OCI-LY3 (cell line): Measurements from ENCODE around the gene FTCD.

Source experiments
- EZH2phosphoT487 ChIP-seq: fragments of 200-600 bp; shearing (Covaris generic); IDR thresholded peaks from 2 replicates; pipeline ENCODE4 v1.6.1; 2018; ENCODE audit warnings: antibody characterized with exemption, mixed run types, low read depth
- TF ChIP-seq, protein P1 (sequence below): fragments of 200-600, 300-600 bp; sonication (generic); IDR thresholded peaks from 2 replicates; pipeline ENCODE4 v1.5.1; 2014; ENCODE audit warnings: antibody characterized with exemption, low read length, low read depth

DNA sequence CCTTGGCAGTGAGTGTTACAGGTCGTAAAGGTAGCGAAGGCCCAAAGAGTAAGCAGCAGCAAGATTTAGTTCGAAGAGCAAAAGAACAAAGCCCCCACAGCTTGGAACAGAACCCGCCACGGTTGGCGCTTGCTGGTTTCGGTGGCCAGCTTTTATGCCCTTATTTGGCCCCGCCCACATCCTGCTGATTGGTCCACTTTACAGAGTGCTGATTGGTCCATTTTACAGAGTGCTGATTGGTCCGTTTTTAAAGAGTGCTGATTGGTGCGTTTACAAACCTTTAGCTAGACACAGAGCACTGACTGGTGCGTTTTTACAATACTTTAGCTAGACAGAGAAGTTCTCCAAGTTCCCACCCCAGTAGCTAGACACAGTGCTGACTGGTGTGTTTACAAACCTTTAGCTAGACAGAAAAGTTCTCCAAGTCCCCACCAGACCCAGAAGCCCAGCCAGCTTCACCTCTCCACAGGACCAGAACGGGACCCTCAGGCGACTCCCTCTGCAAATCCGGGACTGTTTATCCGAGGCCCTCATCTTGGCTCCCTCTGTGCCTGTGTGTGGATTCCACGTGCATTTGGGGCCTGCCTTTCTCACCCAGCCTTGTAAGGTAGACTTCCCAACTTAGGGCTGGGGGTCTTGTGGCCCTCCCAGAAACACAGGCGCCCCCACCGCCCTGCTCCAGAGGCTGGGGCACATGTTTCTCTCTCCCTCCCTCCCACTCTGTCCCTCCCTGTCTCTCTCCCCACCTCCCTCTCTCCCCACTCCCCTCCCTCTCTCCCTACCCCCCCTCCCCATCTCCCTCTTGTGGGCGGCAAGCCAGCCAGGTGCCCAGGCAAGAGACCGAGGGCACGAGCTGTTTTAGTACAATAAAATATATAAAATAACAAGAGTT is 12.6 kb downstream of the FTCD start:
- TF ChIP-seq, protein P1, sequence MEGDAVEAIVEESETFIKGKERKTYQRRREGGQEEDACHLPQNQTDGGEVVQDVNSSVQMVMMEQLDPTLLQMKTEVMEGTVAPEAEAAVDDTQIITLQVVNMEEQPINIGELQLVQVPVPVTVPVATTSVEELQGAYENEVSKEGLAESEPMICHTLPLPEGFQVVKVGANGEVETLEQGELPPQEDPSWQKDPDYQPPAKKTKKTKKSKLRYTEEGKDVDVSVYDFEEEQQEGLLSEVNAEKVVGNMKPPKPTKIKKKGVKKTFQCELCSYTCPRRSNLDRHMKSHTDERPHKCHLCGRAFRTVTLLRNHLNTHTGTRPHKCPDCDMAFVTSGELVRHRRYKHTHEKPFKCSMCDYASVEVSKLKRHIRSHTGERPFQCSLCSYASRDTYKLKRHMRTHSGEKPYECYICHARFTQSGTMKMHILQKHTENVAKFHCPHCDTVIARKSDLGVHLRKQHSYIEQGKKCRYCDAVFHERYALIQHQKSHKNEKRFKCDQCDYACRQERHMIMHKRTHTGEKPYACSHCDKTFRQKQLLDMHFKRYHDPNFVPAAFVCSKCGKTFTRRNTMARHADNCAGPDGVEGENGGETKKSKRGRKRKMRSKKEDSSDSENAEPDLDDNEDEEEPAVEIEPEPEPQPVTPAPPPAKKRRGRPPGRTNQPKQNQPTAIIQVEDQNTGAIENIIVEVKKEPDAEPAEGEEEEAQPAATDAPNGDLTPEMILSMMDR, result no peak
- TF ChIP-seq EZH2phosphoT487, result no peak
